ENCODE data around the gene EPB42. TPM values are rescaled to one million over a fixed set of nuclear protein-coding genes. Genes with fewer than 3 reads are reported as not detected.

Gene EPB42
- polyA plus RNA-seq, 3 donors, result 0.08 to 0.13 TPM; not detected in 1

GRCh38 chr15:43208052-43209002 lies 12.5 kb downstream of the EPB42 start:
- H3K9ac ChIP-seq (ENCODE audit: insufficient read depth, low read length, poor library complexity, severe bottlenecking), result no peak overlapping the region
- H3K27me3 ChIP-seq (ENCODE audit: control insufficient read depth in 2 of 2, insufficient read depth in 2 of 2, low read length in 2 of 2), result no peaks in the 10 kb centered on the region
- no peaks in the 10 kb centered on the region for H3K79me2 ChIP-seq (ENCODE audit: insufficient read depth, low read length)
- H3K36me3 ChIP-seq (replicated peaks in 1 of 2; ENCODE audit: control insufficient read depth in 1 of 2, insufficient read depth in 2 of 2, low read length in 2 of 2), result no peaks in the 10 kb centered on the region
- no peak overlapping the region for H3K4me3 ChIP-seq (replicated peaks in 1 of 3; ENCODE audit: low read depth in 2 of 3, low read length in 3 of 3)
- H3K27ac Mint-ChIP-seq, result peak overlapping the region in 1 of 7 donors; percentile 61
- H3K9me3 ChIP-seq (replicated peaks in 1 of 2; ENCODE audit: control insufficient read depth in 1 of 2, insufficient read depth in 1 of 2, low read length in 2 of 2), result no peaks in the 10 kb centered on the region
- no peaks in the 10 kb centered on the region for H3K4me1 ChIP-seq (ENCODE audit: control insufficient read depth in 1 of 2, insufficient read depth in 2 of 2, low read length in 2 of 2)
- H3K4me2 ChIP-seq (replicated peaks; ENCODE audit: extremely low read depth, low read length, poor library complexity, severe bottlenecking), result no peak overlapping the region
- intact Hi-C loops (cut with micrococcal nuclease), result loop anchor here in 1 of 2 donors (10.0 kb wide), 1 partner anchor 504 kb away; no protein-coding TSS in a partner anchor
- no peak for DNase-seq
- H3K4me1 Mint-ChIP-seq, result peaks cover 9% of the 10 kb centered on the region
- 78% methylated on average over 12 of the region's 23 CpGs for WGBS (ENCODE audit: insufficient coverage)
- H3K27ac ChIP-seq (ENCODE audit: low read depth in 1 of 2, low read length in 2 of 2), result no peak overlapping the region
- peaks cover 9 to 26% (median 14%) of the 10 kb centered on the region in 3 donors for H3K27me3 Mint-ChIP-seq (ENCODE audit: low read depth in 3 of 3)
- no peak for TF ChIP-seq CTCF (IDR thresholded peaks at IDR 0.05)
- no peaks in the 10 kb centered on the region for H3K36me3 Mint-ChIP-seq
- H3K4me3 Mint-ChIP-seq, result no peak overlapping the region
- H2AFZ ChIP-seq (ENCODE audit: insufficient read depth, low read depth, low read length, poor library complexity, severe bottlenecking), result no peak overlapping the region
- no peaks in the 10 kb centered on the region for H4K20me1 ChIP-seq (ENCODE audit: insufficient read depth, low read length)
- H3K9me3 Mint-ChIP-seq, result peaks cover 0 to 2% (median 0%) of the 10 kb centered on the region in 7 donors

DNA sequence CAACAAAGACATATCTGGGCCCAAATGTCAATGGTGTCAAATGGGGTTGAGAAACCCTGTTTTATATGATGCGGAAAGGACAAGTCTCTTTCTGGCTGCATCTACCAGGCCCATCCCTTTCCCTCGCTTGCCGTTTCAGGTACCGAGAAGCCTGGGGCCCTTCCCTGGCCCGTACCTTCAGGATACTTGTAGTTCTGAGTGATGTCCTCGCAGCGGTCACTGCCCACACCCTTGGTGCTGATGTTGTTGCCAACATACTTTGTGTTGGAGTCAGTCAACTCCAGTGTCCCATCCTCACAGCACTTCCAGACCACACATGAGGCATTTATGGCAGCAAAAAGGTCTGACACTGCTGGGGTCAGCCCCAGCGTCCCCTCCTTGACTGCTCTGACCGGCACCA lies 13.8 kb downstream of the EPB42 start:
- no peak overlapping the region for H3K4me3 ChIP-seq (replicated peaks in 1 of 3; ENCODE audit: low read depth in 2 of 3, low read length in 3 of 3)
- no peaks in the 10 kb centered on the region for H3K79me2 ChIP-seq (ENCODE audit: insufficient read depth, low read length)
- H3K36me3 ChIP-seq (replicated peaks in 1 of 2; ENCODE audit: control insufficient read depth in 1 of 2, insufficient read depth in 2 of 2, low read length in 2 of 2), result no peaks in the 10 kb centered on the region
- H3K36me3 Mint-ChIP-seq, result no peaks in the 10 kb centered on the region
- H2AFZ ChIP-seq (ENCODE audit: insufficient read depth, low read depth, low read length, poor library complexity, severe bottlenecking), result no peak overlapping the region
- no peak overlapping the region for H3K4me2 ChIP-seq (replicated peaks; ENCODE audit: extremely low read depth, low read length, poor library complexity, severe bottlenecking)
- peaks cover 11 to 27% (median 14%) of the 10 kb centered on the region in 3 donors for H3K27me3 Mint-ChIP-seq (ENCODE audit: low read depth in 3 of 3)
- 97% methylated on average over 6 of the region's 9 CpGs for WGBS (ENCODE audit: insufficient coverage)
- H3K4me1 Mint-ChIP-seq, result peaks cover 9% of the 10 kb centered on the region
- no peaks in the 10 kb centered on the region for H3K27me3 ChIP-seq (ENCODE audit: control insufficient read depth in 2 of 2, insufficient read depth in 2 of 2, low read length in 2 of 2)
- no peaks in the 10 kb centered on the region for H3K4me1 ChIP-seq (ENCODE audit: control insufficient read depth in 1 of 2, insufficient read depth in 2 of 2, low read length in 2 of 2)
- intact Hi-C loops (cut with micrococcal nuclease), result loop anchor here in 1 of 2 donors (10.0 kb wide), 1 partner anchor 502 kb away; no protein-coding TSS in a partner anchor
- no peak for TF ChIP-seq CTCF (IDR thresholded peaks at IDR 0.05)
- peaks cover 0 to 2% (median 0%) of the 10 kb centered on the region in 7 donors for H3K9me3 Mint-ChIP-seq
- H3K27ac Mint-ChIP-seq, result no peak overlapping the region
- H3K9ac ChIP-seq (ENCODE audit: insufficient read depth, low read length, poor library complexity, severe bottlenecking), result no peak overlapping the region
- H3K4me3 Mint-ChIP-seq, result no peak overlapping the region
- no peaks in the 10 kb centered on the region for H3K9me3 ChIP-seq (replicated peaks in 1 of 2; ENCODE audit: control insufficient read depth in 1 of 2, insufficient read depth in 1 of 2, low read length in 2 of 2)
- H3K27ac ChIP-seq (ENCODE audit: low read depth in 1 of 2, low read length in 2 of 2), result no peak overlapping the region
- no peak for DNase-seq
- H4K20me1 ChIP-seq (ENCODE audit: insufficient read depth, low read length), result no peaks in the 10 kb centered on the region
